ENCODE measurements around the gene TBC1D30.

GRCh38 chr12:64916411-64917261, 92.2 kb downstream of the TBC1D30 start:
- TF ChIP-seq CTCF (IDR thresholded peaks at IDR 0.05) (no peak), ZFX (IDR thresholded peaks at IDR 0.05; ENCODE audit: borderline replicate concordance) (no peak)
